ENCODE data around the gene CUL7.

GRCh38 chr6:43016943-43017334 is 36.7 kb downstream of the CUL7 start:
- TF ChIP-seq, protein P1, sequence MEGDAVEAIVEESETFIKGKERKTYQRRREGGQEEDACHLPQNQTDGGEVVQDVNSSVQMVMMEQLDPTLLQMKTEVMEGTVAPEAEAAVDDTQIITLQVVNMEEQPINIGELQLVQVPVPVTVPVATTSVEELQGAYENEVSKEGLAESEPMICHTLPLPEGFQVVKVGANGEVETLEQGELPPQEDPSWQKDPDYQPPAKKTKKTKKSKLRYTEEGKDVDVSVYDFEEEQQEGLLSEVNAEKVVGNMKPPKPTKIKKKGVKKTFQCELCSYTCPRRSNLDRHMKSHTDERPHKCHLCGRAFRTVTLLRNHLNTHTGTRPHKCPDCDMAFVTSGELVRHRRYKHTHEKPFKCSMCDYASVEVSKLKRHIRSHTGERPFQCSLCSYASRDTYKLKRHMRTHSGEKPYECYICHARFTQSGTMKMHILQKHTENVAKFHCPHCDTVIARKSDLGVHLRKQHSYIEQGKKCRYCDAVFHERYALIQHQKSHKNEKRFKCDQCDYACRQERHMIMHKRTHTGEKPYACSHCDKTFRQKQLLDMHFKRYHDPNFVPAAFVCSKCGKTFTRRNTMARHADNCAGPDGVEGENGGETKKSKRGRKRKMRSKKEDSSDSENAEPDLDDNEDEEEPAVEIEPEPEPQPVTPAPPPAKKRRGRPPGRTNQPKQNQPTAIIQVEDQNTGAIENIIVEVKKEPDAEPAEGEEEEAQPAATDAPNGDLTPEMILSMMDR (conservative IDR thresholded peaks at IDR 0.05), result no peak
- TF ChIP-seq EZH2 (IDR thresholded peaks at IDR 0.05; ENCODE audit: low read depth), result no peak

Data from PC-9 (cell line).